NCI-H82 (cell line): ENCODE measurements around the gene SAP130.
"Not testable (repeated sequence)": the region's sequence is repeated elsewhere in the genome, so short reads cannot be mapped to it uniquely, and the experiment has no call there.

ENCODE experiments used
- DNase-seq: peaks from one replicate; lab custom pipeline; 2025; lab: John Stamatoyannopoulos, UW

Gene SAP130

GRCh38 chr2:127953128-127953718, 74.6 kb downstream of the SAP130 start:
- no peak for DNase-seq

- no peak for DNase-seq
Measured at GRCh38 chr2:127951026-127951425, 76.8 kb downstream of the SAP130 start.

GRCh38 chr2:127950264-127950663, 77.6 kb downstream of the SAP130 start:
- DNase-seq = no peak

- no peak for DNase-seq
Measured at GRCh38 chr2:127945281-127945680, 82.6 kb downstream of the SAP130 start.

- no peak for DNase-seq
Measured at GRCh38 chr2:127943186-127943585, 84.7 kb downstream of the SAP130 start.

GRCh38 chr2:127942002-127942401, 85.9 kb downstream of the SAP130 start:
- DNase-seq = no peak

- no peak for DNase-seq
Measured at GRCh38 chr2:127941461-127941860, 86.4 kb downstream of the SAP130 start.

GRCh38 chr2:127940641-127941040, 87.2 kb downstream of the SAP130 start:
- DNase-seq = no peak

- DNase-seq = no peak
Measured at GRCh38 chr2:127935337-127935736, 92.5 kb downstream of the SAP130 start.

- DNase-seq = no peak
Measured at GRCh38 chr2:127932199-127932876, 95.5 kb downstream of the SAP130 start.

GRCh38 chr2:127929449-127929848, 98.4 kb downstream of the SAP130 start:
- DNase-seq = no peak

- no peak for DNase-seq
Measured at GRCh38 chr2:127927384-127927783, 100.5 kb downstream of the SAP130 start.

GRCh38 chr2:127917916-127918315, 109.9 kb downstream of the SAP130 start:
- DNase-seq = no peak

- no peak for DNase-seq
Measured at GRCh38 chr2:127913808-127914457, 113.9 kb downstream of the SAP130 start.

- no peak for DNase-seq
Measured at GRCh38 chr2:127911737-127912136, 116.1 kb downstream of the SAP130 start.

- no peak for DNase-seq
Measured at GRCh38 chr2:127910415-127910814, 117.4 kb downstream of the SAP130 start.

- no peak for DNase-seq
Measured at GRCh38 chr2:127909019-127909418, 118.8 kb downstream of the SAP130 start.

GRCh38 chr2:127907733-127908400, 120.0 kb downstream of the SAP130 start:
- not testable (repeated sequence) for DNase-seq

GRCh38 chr2:127906206-127906926, 121.5 kb downstream of the SAP130 start:
- peak; percentile 18 for DNase-seq

- DNase-seq = no peak
Measured at GRCh38 chr2:127901339-127902056, 126.4 kb downstream of the SAP130 start.

GRCh38 chr2:127897531-127898211, 130.2 kb downstream of the SAP130 start:
- DNase-seq = no peak
